ENCODE measurements around the gene CSPG4.

The CSPG4 gene

GRCh38 chr15:75662823-75663519 is 49.7 kb downstream of the CSPG4 start:
- Histone ChIP-seq H3K9me3 (ENCODE audit: control extremely low read depth in 1 of 5, control insufficient read depth in 4 of 5, insufficient read depth in 2 of 5, low read depth in 1 of 5, low read length in 4 of 5) (no peaks in the 10 kb centered on the region), H3K27me3 (replicated peaks in 2 of 5; ENCODE audit: control insufficient read depth in 4 of 5, insufficient read depth in 5 of 5, low read length in 4 of 5) (peaks cover 0 to 2% (median 0%) of the 10 kb centered on the region in 5 experiments), H3K4me1 (ENCODE audit: control extremely low read depth in 1 of 4, control insufficient read depth in 4 of 4, insufficient read depth in 4 of 4, low read length in 3 of 4) (no peaks in the 10 kb centered on the region), H3K27ac (ENCODE audit: insufficient read depth in 1 of 2, low read depth in 1 of 2, low read length in 2 of 2, poor library complexity in 1 of 2, severe bottlenecking in 2 of 2) (no peak overlapping the region), H3K4me3 (ENCODE audit: control insufficient read depth in 1 of 7, extremely low read depth in 1 of 7, insufficient read depth in 4 of 7, low read depth in 2 of 7, low read length in 6 of 7) (no peak overlapping the region), H3K36me3 (ENCODE audit: control insufficient read depth in 4 of 4, insufficient read depth in 4 of 4, low read length in 3 of 4) (no peaks in the 10 kb centered on the region)
- DNase-seq: no peak
- CTCF ChIA-PET: no interaction called here
- WGBS (ENCODE audit: insufficient coverage): 100% methylated on average over 5 of the region's 9 CpGs
- POLR2A ChIA-PET: no interaction called here

GRCh38 chr15:75661756-75662140 is 50.9 kb downstream of the CSPG4 start:
- H3K4me3 ChIP-seq (ENCODE audit: control insufficient read depth in 1 of 7, extremely low read depth in 1 of 7, insufficient read depth in 4 of 7, low read depth in 2 of 7, low read length in 6 of 7): no peak overlapping the region
- H3K27ac ChIP-seq (ENCODE audit: insufficient read depth in 1 of 2, low read depth in 1 of 2, low read length in 2 of 2, poor library complexity in 1 of 2, severe bottlenecking in 2 of 2): no peak overlapping the region
- no CpG with 5 or more reads among the region's 3 CpGs for WGBS (ENCODE audit: insufficient coverage)
- DNase-seq: no peak
- H3K4me1 ChIP-seq (ENCODE audit: control extremely low read depth in 1 of 4, control insufficient read depth in 4 of 4, insufficient read depth in 4 of 4, low read length in 3 of 4): no peaks in the 10 kb centered on the region
- no peaks in the 10 kb centered on the region for H3K27me3 ChIP-seq (replicated peaks in 2 of 5; ENCODE audit: control insufficient read depth in 4 of 5, insufficient read depth in 5 of 5, low read length in 4 of 5)
- H3K36me3 ChIP-seq (ENCODE audit: control insufficient read depth in 4 of 4, insufficient read depth in 4 of 4, low read length in 3 of 4): peaks cover 0 to 5% (median 2%) of the 10 kb centered on the region in 4 experiments
- no peaks in the 10 kb centered on the region for H3K9me3 ChIP-seq (ENCODE audit: control extremely low read depth in 1 of 5, control insufficient read depth in 4 of 5, insufficient read depth in 2 of 5, low read depth in 1 of 5, low read length in 4 of 5)
- ChIA-PET POLR2A (no interaction called here), CTCF (interaction anchor here (1.0 to 1.2 kb wide), 3 partner anchors 11 to 192 kb away, joined by 3 read pairs; no protein-coding TSS in a partner anchor)

- Histone ChIP-seq H3K27me3 (replicated peaks in 2 of 5; ENCODE audit: control insufficient read depth in 4 of 5, insufficient read depth in 5 of 5, low read length in 4 of 5) (no peaks in the 10 kb centered on the region), H3K36me3 (ENCODE audit: control insufficient read depth in 4 of 4, insufficient read depth in 4 of 4, low read length in 3 of 4) (peaks cover 0 to 8% (median 4%) of the 10 kb centered on the region in 4 experiments), H3K4me1 (ENCODE audit: control extremely low read depth in 1 of 4, control insufficient read depth in 4 of 4, insufficient read depth in 4 of 4, low read length in 3 of 4) (no peaks in the 10 kb centered on the region), H3K4me3 (ENCODE audit: control insufficient read depth in 1 of 7, extremely low read depth in 1 of 7, insufficient read depth in 4 of 7, low read depth in 2 of 7, low read length in 6 of 7) (no peak overlapping the region), H3K27ac (ENCODE audit: insufficient read depth in 1 of 2, low read depth in 1 of 2, low read length in 2 of 2, poor library complexity in 1 of 2, severe bottlenecking in 2 of 2) (no peak overlapping the region), H3K9me3 (ENCODE audit: control extremely low read depth in 1 of 5, control insufficient read depth in 4 of 5, insufficient read depth in 2 of 5, low read depth in 1 of 5, low read length in 4 of 5) (no peaks in the 10 kb centered on the region)
- CTCF ChIA-PET: interaction anchor here (0.8 to 1.2 kb wide), 5 partner anchors 11 to 219 kb away, joined by 3 read pairs; no protein-coding TSS in a partner anchor
- 96% methylated on average over 4 of the region's 14 CpGs for WGBS (ENCODE audit: insufficient coverage)
- POLR2A ChIA-PET: no interaction called here
- DNase-seq: no peak
Measured at GRCh38 chr15:75661100-75661755, 51.4 kb downstream of the CSPG4 start.

- Histone ChIP-seq H3K4me3 (ENCODE audit: control insufficient read depth in 1 of 7, extremely low read depth in 1 of 7, insufficient read depth in 4 of 7, low read depth in 2 of 7, low read length in 6 of 7) (no peak overlapping the region), H3K9me3 (ENCODE audit: control extremely low read depth in 1 of 5, control insufficient read depth in 4 of 5, insufficient read depth in 2 of 5, low read depth in 1 of 5, low read length in 4 of 5) (no peaks in the 10 kb centered on the region), H3K27me3 (replicated peaks in 2 of 5; ENCODE audit: control insufficient read depth in 4 of 5, insufficient read depth in 5 of 5, low read length in 4 of 5) (no peaks in the 10 kb centered on the region), H3K36me3 (ENCODE audit: control insufficient read depth in 4 of 4, insufficient read depth in 4 of 4, low read length in 3 of 4) (peaks cover 0 to 8% (median 4%) of the 10 kb centered on the region in 4 experiments), H3K4me1 (ENCODE audit: control extremely low read depth in 1 of 4, control insufficient read depth in 4 of 4, insufficient read depth in 4 of 4, low read length in 3 of 4) (no peaks in the 10 kb centered on the region), H3K27ac (ENCODE audit: insufficient read depth in 1 of 2, low read depth in 1 of 2, low read length in 2 of 2, poor library complexity in 1 of 2, severe bottlenecking in 2 of 2) (no peak overlapping the region)
- CTCF ChIA-PET: no interaction called here
- POLR2A ChIA-PET: no interaction called here
- no peak for DNase-seq
- 95% methylated on average over 13 of the region's 17 CpGs for WGBS (ENCODE audit: insufficient coverage)
Measured at GRCh38 chr15:75659928-75660645, 52.6 kb downstream of the CSPG4 start.

GRCh38 chr15:75659141-75659771 is 53.4 kb downstream of the CSPG4 start:
- no peaks in the 10 kb centered on the region for H3K4me1 ChIP-seq (ENCODE audit: control extremely low read depth in 1 of 4, control insufficient read depth in 4 of 4, insufficient read depth in 4 of 4, low read length in 3 of 4)
- no peak overlapping the region for H3K27ac ChIP-seq (ENCODE audit: insufficient read depth in 1 of 2, low read depth in 1 of 2, low read length in 2 of 2, poor library complexity in 1 of 2, severe bottlenecking in 2 of 2)
- H3K4me3 ChIP-seq (ENCODE audit: control insufficient read depth in 1 of 7, extremely low read depth in 1 of 7, insufficient read depth in 4 of 7, low read depth in 2 of 7, low read length in 6 of 7): no peak overlapping the region
- no peaks in the 10 kb centered on the region for H3K27me3 ChIP-seq (replicated peaks in 2 of 5; ENCODE audit: control insufficient read depth in 4 of 5, insufficient read depth in 5 of 5, low read length in 4 of 5)
- 100% methylated on average over 6 of the region's 9 CpGs for WGBS (ENCODE audit: insufficient coverage)
- no peak for DNase-seq
- no peaks in the 10 kb centered on the region for H3K9me3 ChIP-seq (ENCODE audit: control extremely low read depth in 1 of 5, control insufficient read depth in 4 of 5, insufficient read depth in 2 of 5, low read depth in 1 of 5, low read length in 4 of 5)
- POLR2A ChIA-PET: no interaction called here
- CTCF ChIA-PET: no interaction called here
- peaks cover 0 to 8% (median 4%) of the 10 kb centered on the region in 4 experiments for H3K36me3 ChIP-seq (ENCODE audit: control insufficient read depth in 4 of 4, insufficient read depth in 4 of 4, low read length in 3 of 4)

- Histone ChIP-seq H3K27ac (ENCODE audit: insufficient read depth in 1 of 2, low read depth in 1 of 2, low read length in 2 of 2, poor library complexity in 1 of 2, severe bottlenecking in 2 of 2) (no peak overlapping the region), H3K36me3 (ENCODE audit: control insufficient read depth in 4 of 4, insufficient read depth in 4 of 4, low read length in 3 of 4) (peaks cover 0 to 8% (median 4%) of the 10 kb centered on the region in 4 experiments), H3K9me3 (ENCODE audit: control extremely low read depth in 1 of 5, control insufficient read depth in 4 of 5, insufficient read depth in 2 of 5, low read depth in 1 of 5, low read length in 4 of 5) (no peaks in the 10 kb centered on the region), H3K27me3 (replicated peaks in 2 of 5; ENCODE audit: control insufficient read depth in 4 of 5, insufficient read depth in 5 of 5, low read length in 4 of 5) (no peaks in the 10 kb centered on the region), H3K4me3 (ENCODE audit: control insufficient read depth in 1 of 7, extremely low read depth in 1 of 7, insufficient read depth in 4 of 7, low read depth in 2 of 7, low read length in 6 of 7) (no peak overlapping the region), H3K4me1 (ENCODE audit: control extremely low read depth in 1 of 4, control insufficient read depth in 4 of 4, insufficient read depth in 4 of 4, low read length in 3 of 4) (peaks cover 0 to 6% (median 3%) of the 10 kb centered on the region in 4 experiments)
- CTCF ChIA-PET: no interaction called here
- POLR2A ChIA-PET: no interaction called here
- DNase-seq: no peak
- WGBS (ENCODE audit: insufficient coverage): 96% methylated on average over 21 of the region's 22 CpGs
Measured at GRCh38 chr15:75656813-75657212, 55.8 kb downstream of the CSPG4 start.

Data from common myeloid progenitor, CD34-positive (primary cell).